Esophagus squamous epithelium (tissue), 4 donors: Measurements from ENCODE around the gene KCTD5.

Source experiments
- POLR2A ChIP-seq, 4 donors: fragments of 450-650 bp; IDR thresholded peaks; one replicate each; pipeline ENCODE4 v1.6.1; 2017; ENCODE audit warnings: antibody characterized with exemption in 4 of 4, mild to moderate bottlenecking in 4 of 4, moderate library complexity in 3 of 4
- TF ChIP-seq, protein P1 (sequence below), 6 experiments: fragments of 450-650 bp in 4 of 6; fragments of 200-600 bp in 2 of 6; sonication (generic) in 2 of 6; IDR thresholded peaks; one replicate each; pipeline ENCODE4 v1.5.1; 2016 to 2019; ENCODE audit warnings: antibody characterized with exemption in 6 of 6, mild to moderate bottlenecking in 4 of 6, moderate library complexity in 4 of 6

- TF ChIP-seq POLR2A (IDR thresholded peaks at IDR 0.05): no peak
- TF ChIP-seq, protein P1, sequence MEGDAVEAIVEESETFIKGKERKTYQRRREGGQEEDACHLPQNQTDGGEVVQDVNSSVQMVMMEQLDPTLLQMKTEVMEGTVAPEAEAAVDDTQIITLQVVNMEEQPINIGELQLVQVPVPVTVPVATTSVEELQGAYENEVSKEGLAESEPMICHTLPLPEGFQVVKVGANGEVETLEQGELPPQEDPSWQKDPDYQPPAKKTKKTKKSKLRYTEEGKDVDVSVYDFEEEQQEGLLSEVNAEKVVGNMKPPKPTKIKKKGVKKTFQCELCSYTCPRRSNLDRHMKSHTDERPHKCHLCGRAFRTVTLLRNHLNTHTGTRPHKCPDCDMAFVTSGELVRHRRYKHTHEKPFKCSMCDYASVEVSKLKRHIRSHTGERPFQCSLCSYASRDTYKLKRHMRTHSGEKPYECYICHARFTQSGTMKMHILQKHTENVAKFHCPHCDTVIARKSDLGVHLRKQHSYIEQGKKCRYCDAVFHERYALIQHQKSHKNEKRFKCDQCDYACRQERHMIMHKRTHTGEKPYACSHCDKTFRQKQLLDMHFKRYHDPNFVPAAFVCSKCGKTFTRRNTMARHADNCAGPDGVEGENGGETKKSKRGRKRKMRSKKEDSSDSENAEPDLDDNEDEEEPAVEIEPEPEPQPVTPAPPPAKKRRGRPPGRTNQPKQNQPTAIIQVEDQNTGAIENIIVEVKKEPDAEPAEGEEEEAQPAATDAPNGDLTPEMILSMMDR (IDR thresholded peaks at IDR 0.05): no peak
These were observed 19.6 kb downstream of the KCTD5 start for GRCh38 chr16:2701713-2702437.
